HEK293 (cell line): ENCODE data around the gene ZNF787.
A peak's percentile ranks its signal among the peaks of the same experiment; 100 is the strongest.

Experiments
- CTCF ChIA-PET: fragments of 350-600 bp; formaldehyde crosslinking; extraction: SDS; loops from one replicate; lab custom pipeline; 2021; ENCODE audit warnings: antibody characterized with exemption; lab: Yijun Ruan, JAX
- POLR2A ChIA-PET: fragments of 300-600 bp; formaldehyde crosslinking; extraction: SDS; loops from one replicate; lab custom pipeline; 2020; ENCODE audit warnings: antibody characterized with exemption, inconsistent platforms; lab: Yijun Ruan, JAX
- H3K27ac ChIP-seq: fragments of 200-500 bp; sonication (Bioruptor generic); 2 replicates; pipeline ENCODE4 v1.5.1; 2014; ENCODE audit warnings: low read depth, low read length, control low read depth, inconsistent platforms; ENCODE audit errors: extremely low read depth
- H3K36me3 ChIP-seq, 2 experiments: fragments of 200-500 bp in 1 of 2; sonication (Bioruptor generic) in 1 of 2; 1 replicate in 1 of 2; 2 replicates in 1 of 2; pipeline ENCODE4 v1.5.1; 2014 to 2017; ENCODE audit warnings: inconsistent platforms in 2 of 2, low read length in 2 of 2; ENCODE audit not compliant: control insufficient read depth in 2 of 2, insufficient read depth in 1 of 2
- H3K4me1 ChIP-seq: fragments of 200-500 bp; sonication (Bioruptor generic); 2 replicates; pipeline ENCODE4 v1.5.1; 2014; ENCODE audit warnings: mild to moderate bottlenecking, low read length, inconsistent platforms; ENCODE audit not compliant: control insufficient read depth, insufficient read depth
- H3K4me3 ChIP-seq: 2 replicates; pipeline ENCODE4 v1.5.1; 2011; ENCODE audit warnings: low read depth, mild to moderate bottlenecking, control low read depth, low read length, moderate library complexity
- H3K9me3 ChIP-seq: fragments of 200-500 bp; sonication (Bioruptor generic); 2 replicates; pipeline ENCODE4 v1.5.1; 2014; ENCODE audit warnings: low read depth, low read length, inconsistent platforms; ENCODE audit not compliant: control insufficient read depth, insufficient read depth
- GLIS1 ChIP-seq: fragments of 450-650 bp; formaldehyde crosslinking; IDR thresholded peaks from 2 replicates; pipeline ENCODE4 v1.5.1; 2016; ENCODE audit warnings: missing biosample characterization, missing genetic modification characterization
- INSM2 ChIP-seq: fragments of 450-650 bp; formaldehyde crosslinking; IDR thresholded peaks from 2 replicates; pipeline ENCODE4 v1.5.1; 2016; ENCODE audit warnings: missing biosample characterization, missing genetic modification characterization
- KLF10 ChIP-seq: fragments of 450-650 bp; IDR thresholded peaks from 2 replicates; pipeline ENCODE4 v1.5.1; 2018; ENCODE audit warnings: missing biosample characterization, mild to moderate bottlenecking, missing genetic modification characterization
- MYNN ChIP-seq: fragments of 450-650 bp; formaldehyde crosslinking; IDR thresholded peaks from 2 replicates; pipeline ENCODE4 v1.5.1; 2016; ENCODE audit warnings: missing biosample characterization, missing genetic modification characterization, borderline replicate concordance
- OSR2 ChIP-seq: fragments of 450-650 bp; formaldehyde crosslinking; IDR thresholded peaks from 2 replicates; pipeline ENCODE4 v1.5.1; 2016; ENCODE audit warnings: missing biosample characterization, missing genetic modification characterization
- SP7 ChIP-seq: fragments of 450-650 bp; formaldehyde crosslinking; IDR thresholded peaks from 2 replicates; pipeline ENCODE4 v1.5.1; 2016; ENCODE audit warnings: missing biosample characterization, missing genetic modification characterization
- TRIM28 ChIP-seq: IDR thresholded peaks from 2 replicates; pipeline ENCODE4 v1.6.1; 2011; ENCODE audit warnings: low read length, control low read depth, borderline replicate concordance
- ZBTB11 ChIP-seq: fragments of 450-650 bp; formaldehyde crosslinking; conservative IDR thresholded peaks from 2 replicates; pipeline ENCODE4 v1.5.1; 2016; ENCODE audit warnings: low read depth, missing biosample characterization, missing genetic modification characterization
- ZBTB49 ChIP-seq: fragments of 450-650 bp; formaldehyde crosslinking; IDR thresholded peaks from 2 replicates; pipeline ENCODE4 v1.5.1; 2016; ENCODE audit warnings: missing biosample characterization, missing genetic modification characterization, low read depth
- ZIC2 ChIP-seq: fragments of 450-650 bp; formaldehyde crosslinking; IDR thresholded peaks from 2 replicates; pipeline ENCODE4 v1.5.1; 2016; ENCODE audit warnings: missing biosample characterization, missing genetic modification characterization
- ZNF16 ChIP-seq: fragments of 450-650 bp; formaldehyde crosslinking; IDR thresholded peaks from 2 replicates; pipeline ENCODE4 v1.5.1; 2016; ENCODE audit warnings: low read depth, missing biosample characterization, missing genetic modification characterization
- ZNF302 ChIP-seq: fragments of 450-650 bp; formaldehyde crosslinking; IDR thresholded peaks from 2 replicates; pipeline ENCODE4 v1.5.1; 2016; ENCODE audit warnings: missing biosample characterization, missing genetic modification characterization, low read depth
- ZNF324 ChIP-seq: fragments of 450-650 bp; formaldehyde crosslinking; IDR thresholded peaks from 2 replicates; pipeline ENCODE4 v1.5.1; 2016; ENCODE audit warnings: missing biosample characterization, missing genetic modification characterization
- ZNF394 ChIP-seq: fragments of 450-650 bp; formaldehyde crosslinking; IDR thresholded peaks from 2 replicates; pipeline ENCODE4 v1.5.1; 2016; ENCODE audit warnings: missing biosample characterization, missing genetic modification characterization, mild to moderate bottlenecking, moderate library complexity, borderline replicate concordance
- ZNF416 ChIP-seq: fragments of 450-650 bp; formaldehyde crosslinking; IDR thresholded peaks from 2 replicates; pipeline ENCODE4 v1.5.1; 2016; ENCODE audit warnings: missing biosample characterization, missing genetic modification characterization
- ZNF518A ChIP-seq: fragments of 450-650 bp; formaldehyde crosslinking; conservative IDR thresholded peaks from 2 replicates; pipeline ENCODE4 v1.5.1; 2016; ENCODE audit warnings: low read depth, missing biosample characterization, missing genetic modification characterization
- ZNF624 ChIP-seq: fragments of 450-650 bp; formaldehyde crosslinking; IDR thresholded peaks from 2 replicates; pipeline ENCODE4 v1.5.1; 2017; ENCODE audit warnings: missing biosample characterization, missing genetic modification characterization
- ZNF654 ChIP-seq: fragments of 450-650 bp; formaldehyde crosslinking; IDR thresholded peaks from 2 replicates; pipeline ENCODE4 v1.5.1; 2016; ENCODE audit warnings: low read depth, missing biosample characterization, missing genetic modification characterization
- ZSCAN16 ChIP-seq: fragments of 450-650 bp; formaldehyde crosslinking; IDR thresholded peaks from 2 replicates; pipeline ENCODE4 v1.5.1; 2016; ENCODE audit warnings: missing biosample characterization, missing genetic modification characterization
- TF ChIP-seq, protein P1 (sequence below): fragments of 450-650 bp; IDR thresholded peaks from 2 replicates; pipeline ENCODE4 v1.5.1; 2018; ENCODE audit warnings: missing biosample characterization, mild to moderate bottlenecking, missing genetic modification characterization

ZNF787 gene

GRCh38 chr19:56123266-56123891 lies 2.3 kb upstream of the ZNF787 start (continued):
- TF ChIP-seq ZNF518A (tag by site-specific recombination): no peak
- no peak for TF ChIP-seq ZNF324 (tag by site-specific recombination)
- TF ChIP-seq GLIS1 (tag by site-specific recombination): no peak
- TF ChIP-seq ZNF654: no peak
- TF ChIP-seq ZNF302: no peak
- no peak for TF ChIP-seq SP7 (tag by site-specific recombination)
- no peak for TF ChIP-seq ZIC2 (tag by site-specific recombination)
- no peak for TF ChIP-seq KLF10 (tag by site-specific recombination)
- no peak for TF ChIP-seq ZSCAN16

DNA sequence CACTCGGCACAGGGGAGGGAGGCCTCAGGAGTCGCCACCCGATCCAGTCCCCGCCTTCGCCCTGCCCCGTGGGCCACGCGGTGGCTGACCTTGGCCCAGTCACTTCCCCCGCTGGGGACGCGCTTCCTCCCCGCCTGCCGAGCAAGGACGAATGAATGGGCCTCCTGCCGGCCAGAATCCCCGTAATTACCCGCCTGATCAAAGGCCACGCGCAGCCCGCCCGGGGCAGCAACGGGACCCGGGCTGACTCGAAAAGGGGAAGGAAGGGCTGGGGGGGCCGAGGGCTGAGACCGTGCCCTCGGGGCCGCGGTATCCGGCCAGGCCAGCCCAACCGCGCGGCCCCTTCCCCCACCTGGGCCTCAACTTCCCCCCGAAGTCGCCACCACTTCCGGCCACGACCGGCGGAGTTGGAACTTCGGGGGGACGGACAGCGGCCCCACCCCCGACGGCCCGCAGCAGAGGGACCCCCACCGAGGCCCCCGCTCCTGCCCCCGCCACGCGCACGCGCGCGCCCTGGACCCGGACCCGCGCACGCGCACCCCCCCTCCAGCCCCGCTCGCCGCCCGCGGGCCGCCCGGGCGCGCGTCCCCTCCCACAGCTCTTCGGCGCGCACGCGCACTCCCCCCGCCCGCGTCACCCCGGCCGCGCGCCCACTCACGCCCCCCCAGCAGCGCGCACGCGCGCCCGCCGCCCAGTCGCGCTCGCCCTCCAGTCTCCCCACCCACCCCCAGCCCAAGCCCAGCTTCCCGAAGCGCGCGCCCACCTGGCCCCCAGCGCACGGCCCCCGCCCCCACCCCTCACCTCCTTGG lies 520 bp downstream of the ZNF787 start:
- ChIA-PET CTCF (interaction anchor here (0.6 to 0.7 kb wide), 2 partner anchors 495 to 1357 kb away, joined by 3 read pairs; no protein-coding TSS in a partner anchor), POLR2A (interaction anchor here (0.6 to 1.5 kb wide), 16 partner anchors 13 to 496 kb away, joined by 3 to 26 read pairs (median 3); partner anchors contain the start of genes ZNF444, ZNF784 and ZSCAN5A)
- H3K27ac ChIP-seq: peak overlapping the region; percentile 94
- H3K36me3 ChIP-seq: peaks cover 0 to 26% of the 10 kb centered on the region in 2 experiments; a peak in 1 of 3 replicates
- peaks cover 3% of the 10 kb centered on the region for H3K4me1 ChIP-seq
- H3K4me3 ChIP-seq: peak overlapping the region; percentile 74
- H3K9me3 ChIP-seq: no peaks in the 10 kb centered on the region
- no peak for TF ChIP-seq ZNF624 (tag by site-specific recombination)
- TF ChIP-seq, protein P1, sequence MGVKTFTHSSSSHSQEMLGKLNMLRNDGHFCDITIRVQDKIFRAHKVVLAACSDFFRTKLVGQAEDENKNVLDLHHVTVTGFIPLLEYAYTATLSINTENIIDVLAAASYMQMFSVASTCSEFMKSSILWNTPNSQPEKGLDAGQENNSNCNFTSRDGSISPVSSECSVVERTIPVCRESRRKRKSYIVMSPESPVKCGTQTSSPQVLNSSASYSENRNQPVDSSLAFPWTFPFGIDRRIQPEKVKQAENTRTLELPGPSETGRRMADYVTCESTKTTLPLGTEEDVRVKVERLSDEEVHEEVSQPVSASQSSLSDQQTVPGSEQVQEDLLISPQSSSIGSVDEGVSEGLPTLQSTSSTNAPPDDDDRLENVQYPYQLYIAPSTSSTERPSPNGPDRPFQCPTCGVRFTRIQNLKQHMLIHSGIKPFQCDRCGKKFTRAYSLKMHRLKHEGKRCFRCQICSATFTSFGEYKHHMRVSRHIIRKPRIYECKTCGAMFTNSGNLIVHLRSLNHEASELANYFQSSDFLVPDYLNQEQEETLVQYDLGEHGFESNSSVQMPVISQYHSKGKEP (tag by site-specific recombination): no peak
- TF ChIP-seq ZNF654: no peak
- no peak for TF ChIP-seq TRIM28
- TF ChIP-seq ZBTB49: no peak
- TF ChIP-seq ZNF416 (tag by site-specific recombination): no peak
- TF ChIP-seq OSR2 (tag by site-specific recombination): no peak
- no peak for TF ChIP-seq INSM2 (tag by site-specific recombination)
- no peak for TF ChIP-seq ZNF16 (tag by site-specific recombination)
- no peak for TF ChIP-seq ZNF394 (tag by site-specific recombination)
- TF ChIP-seq MYNN (tag by site-specific recombination): no peak
- TF ChIP-seq ZBTB11 (tag by site-specific recombination): peak; percentile 76
